GM12891 (cell line): Measurements from ENCODE around the gene GON4L.

Source experiments
- PAX5 ChIP-seq: IDR thresholded peaks from 2 replicates; pipeline ENCODE4 v1.6.1; 2011; ENCODE audit warnings: low read length, moderate library complexity, mild to moderate bottlenecking; ENCODE audit not compliant: insufficient read depth, severe bottlenecking
- POLR2A ChIP-seq: IDR thresholded peaks from 2 replicates; pipeline ENCODE4 v1.6.1; 2011; ENCODE audit warnings: low read depth, low read length, control low read depth
- POLR2AphosphoS5 ChIP-seq: IDR thresholded peaks from 2 replicates; pipeline ENCODE4 v1.6.1; 2011; ENCODE audit warnings: low read depth, low read length, control low read depth
- POU2F2 ChIP-seq: IDR thresholded peaks from 2 replicates; pipeline ENCODE4 v1.6.1; 2011; ENCODE audit warnings: low read depth, mild to moderate bottlenecking, control low read depth, low read length, moderate library complexity
- SPI1 ChIP-seq: IDR thresholded peaks from 2 replicates; pipeline ENCODE4 v1.6.1; 2011; ENCODE audit warnings: low read depth, low read length, control low read depth
- TAF1 ChIP-seq: IDR thresholded peaks from 2 replicates; pipeline ENCODE4 v1.6.1; 2011; ENCODE audit warnings: low read depth, low read length, control low read depth

- TF ChIP-seq POLR2A = no peak
- TF ChIP-seq TAF1 = no peak
- no peak for TF ChIP-seq POLR2AphosphoS5
- TF ChIP-seq SPI1 = no peak
- no peak for TF ChIP-seq PAX5
- no peak for TF ChIP-seq POU2F2
Measured at GRCh38 chr1:155715777-155716176, 141.2 kb downstream of the GON4L start.
